Daoy (cell line): Measurements from ENCODE around the gene MGAT5B. TPM values are rescaled to one million over a fixed set of nuclear protein-coding genes. Genes with fewer than 3 reads are reported as not detected.

Source experiments
- DNase-seq: peaks from one replicate; pipeline ENCODE4 v3.0.0-alpha.2; 2015; ENCODE audit warnings: low read depth
- total RNA-seq: library from RNA; depleted of rRNA; stranded (reverse); fragments of >200 nt; shearing (Covaris generic); gene quantifications from 2 replicates; pipeline ENCODE4 v1.2.3, GENCODE V29; 2014

Gene MGAT5B
- total RNA-seq, 1 experiment from 2014 or later, result 4.1 TPM

DNA sequence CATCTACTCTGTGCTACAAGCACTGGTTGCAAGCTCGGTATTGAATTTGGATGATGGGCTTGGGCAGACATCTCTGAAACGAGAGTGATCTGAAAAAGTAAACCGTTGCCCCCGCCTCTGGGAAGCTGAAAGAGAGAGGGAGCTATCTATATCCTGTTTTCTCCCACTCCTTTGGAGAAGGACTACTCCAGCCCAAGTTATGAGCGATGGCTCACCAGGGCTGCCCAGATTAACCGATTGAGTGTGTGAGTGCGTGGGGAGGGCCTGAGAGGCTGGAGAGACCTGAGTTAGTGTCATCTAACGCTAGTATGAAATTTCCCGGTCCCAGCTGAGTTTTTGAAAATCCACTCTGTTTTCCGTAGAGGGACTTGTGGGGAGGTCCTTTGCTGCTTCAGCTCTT lies 11.5 kb downstream of the MGAT5B start:
- no peak for DNase-seq

GRCh38 chr17:76880268-76880667 lies 12.1 kb downstream of the MGAT5B start:
- DNase-seq, result no peak

- no peak for DNase-seq
Observed at GRCh38 chr17:76880971-76881370, 12.8 kb downstream of the MGAT5B start.

- DNase-seq, result no peak
Observed at GRCh38 chr17:76881408-76881807, 13.2 kb downstream of the MGAT5B start.

DNA sequence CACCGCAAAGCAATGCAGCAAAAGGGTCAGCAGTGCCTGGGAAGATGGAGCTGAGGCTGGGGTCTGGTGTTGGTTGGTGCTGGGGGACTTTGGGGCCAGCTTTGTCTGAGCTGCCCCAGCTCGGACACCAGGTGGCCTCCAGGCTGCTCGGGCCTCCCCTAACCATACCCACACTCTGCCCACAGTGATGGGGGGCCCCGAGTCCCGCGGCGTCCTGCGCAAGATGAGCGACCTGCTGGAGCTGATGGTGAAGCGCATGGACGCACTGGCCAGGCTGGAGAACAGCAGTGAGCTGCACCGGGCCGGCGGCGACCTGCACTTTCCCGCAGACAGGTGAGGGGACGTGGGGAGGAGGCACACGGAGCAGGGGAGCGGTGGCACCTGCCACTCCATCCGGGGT lies 13.8 kb downstream of the MGAT5B start:
- DNase-seq, result no peak

DNA sequence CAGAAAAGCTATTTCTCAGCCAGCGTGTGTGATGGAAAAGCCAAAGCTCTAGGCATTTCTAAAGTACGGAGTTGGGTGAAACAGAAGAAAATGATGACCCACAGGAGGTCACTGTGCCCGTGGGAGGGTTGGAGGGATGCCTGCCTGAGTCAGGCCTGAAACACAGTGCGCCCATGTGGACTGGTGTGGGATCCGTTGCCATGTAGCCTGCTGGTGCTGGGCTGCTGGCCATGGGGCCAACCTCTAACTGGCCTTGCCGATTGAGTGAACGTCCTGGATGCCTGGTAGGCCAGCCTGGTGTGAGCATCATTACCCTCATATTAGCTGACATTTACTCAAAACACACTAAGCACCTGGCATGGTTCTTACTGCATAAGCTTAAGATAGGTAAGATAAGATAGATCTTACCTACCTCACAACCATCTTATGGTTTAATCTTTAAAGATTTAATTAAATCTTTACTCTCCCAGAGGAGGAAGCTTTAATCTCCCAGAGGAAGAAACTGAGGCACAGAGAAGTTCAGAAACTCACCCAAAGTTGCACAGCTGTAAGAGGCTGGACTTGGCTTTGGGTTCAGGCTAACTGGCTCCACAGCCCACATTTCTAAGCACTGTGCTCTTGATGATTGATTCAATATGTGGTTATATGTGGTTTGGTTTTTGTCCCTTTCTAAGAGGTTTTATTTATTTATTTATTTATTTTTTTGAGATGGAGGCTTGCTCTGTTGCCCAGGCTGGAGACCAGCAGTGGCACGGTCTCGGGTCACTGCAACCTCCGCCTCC lies 15.7 kb downstream of the MGAT5B start:
- no peak for DNase-seq

GRCh38 chr17:76884995-76885893 lies 17.0 kb downstream of the MGAT5B start:
- DNase-seq, result no peak

- no peak for DNase-seq
Observed at GRCh38 chr17:76885894-76886290, 17.7 kb downstream of the MGAT5B start.

- no peak for DNase-seq
Observed at GRCh38 chr17:76886395-76886794, 18.2 kb downstream of the MGAT5B start.

- DNase-seq, result no peak
Observed at GRCh38 chr17:76887802-76888201, 19.6 kb downstream of the MGAT5B start.

GRCh38 chr17:76888661-76889060 lies 20.5 kb downstream of the MGAT5B start:
- DNase-seq, result no peak

DNA sequence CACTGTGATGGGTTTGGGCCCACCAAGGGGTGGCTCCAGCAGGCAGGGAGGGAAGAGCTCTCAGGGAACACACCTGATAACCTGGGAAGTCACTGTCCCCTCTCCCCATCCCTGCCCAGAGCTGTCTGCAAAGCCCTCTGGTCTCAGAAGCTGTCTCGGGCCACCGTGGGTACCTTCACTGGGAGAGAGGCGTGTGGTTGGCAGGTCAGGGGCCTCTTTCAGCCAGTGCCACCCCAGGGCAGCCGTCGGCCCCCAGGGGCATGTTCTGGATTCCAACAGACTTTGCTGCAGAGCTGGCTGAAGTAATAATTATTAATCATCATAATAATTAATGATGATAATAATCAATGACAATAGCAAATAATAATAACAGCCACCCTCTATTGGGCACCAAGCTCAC lies 21.1 kb downstream of the MGAT5B start:
- DNase-seq, result no peak

DNA sequence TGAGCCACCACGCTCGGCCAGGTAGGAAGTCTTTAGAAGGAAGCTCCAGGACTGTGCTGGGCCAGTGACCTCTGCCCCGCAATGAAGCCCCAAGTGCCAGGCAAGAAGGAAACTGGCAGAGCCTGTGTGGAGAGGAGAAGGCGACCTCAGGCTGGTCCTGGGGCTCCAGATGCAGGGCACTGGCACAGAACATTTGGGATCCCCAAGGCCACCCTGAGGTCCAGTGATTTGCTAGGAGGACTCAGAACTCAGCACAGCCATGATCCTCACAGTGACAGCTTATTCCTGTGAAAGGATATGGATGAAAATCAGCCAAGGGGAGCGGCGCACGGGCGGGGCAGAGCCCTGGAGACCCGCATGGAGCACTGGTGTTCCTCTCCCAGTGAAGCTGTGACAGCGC lies 24.1 kb downstream of the MGAT5B start:
- DNase-seq, result no peak

- no peak for DNase-seq
Observed at GRCh38 chr17:76893623-76894334, 25.6 kb downstream of the MGAT5B start.

GRCh38 chr17:76894842-76895241 lies 26.6 kb downstream of the MGAT5B start:
- no peak for DNase-seq

DNA sequence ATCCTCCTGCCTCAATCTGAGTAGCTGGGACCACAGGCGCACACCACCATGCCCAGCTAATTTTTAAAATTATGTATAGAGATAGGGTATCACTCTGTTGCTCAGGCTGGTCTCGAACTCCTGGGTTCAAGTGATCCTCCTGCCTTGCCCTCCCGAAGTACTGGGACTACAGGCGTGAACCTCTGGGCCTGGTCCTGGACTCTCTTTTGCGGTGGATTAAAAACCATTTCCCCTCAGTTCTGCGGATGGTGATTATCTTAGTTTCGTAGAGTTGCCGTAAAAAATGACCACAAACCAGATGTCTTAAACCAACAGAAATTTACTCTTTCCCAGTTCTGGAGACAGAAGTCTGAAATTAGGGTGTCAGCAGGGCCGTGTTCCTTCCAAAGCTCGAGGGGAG lies 28.8 kb downstream of the MGAT5B start:
- no peak for DNase-seq

- DNase-seq, result no peak
Observed at GRCh38 chr17:76899414-76899813, 31.2 kb downstream of the MGAT5B start.

DNA sequence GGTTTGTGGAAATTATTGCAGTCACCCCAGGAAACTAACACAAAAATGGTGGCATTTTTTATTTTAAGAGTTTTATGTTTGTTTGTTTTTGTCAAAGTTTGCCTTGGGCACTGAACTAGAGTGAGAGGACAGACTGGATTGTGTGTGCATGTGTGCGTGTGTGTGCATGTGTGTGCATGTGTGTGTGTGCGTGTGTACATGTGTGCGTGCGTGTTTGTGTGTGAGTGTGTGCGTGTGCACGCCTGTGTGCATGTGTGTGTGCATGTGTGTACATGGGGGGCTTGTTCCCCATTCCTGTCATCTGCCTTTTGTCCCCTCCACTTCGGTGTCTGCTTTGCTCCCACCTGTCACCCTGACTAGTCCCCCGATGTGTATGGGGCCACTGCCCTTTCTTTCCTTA lies 32.5 kb downstream of the MGAT5B start:
- DNase-seq, result no peak

GRCh38 chr17:76901542-76902197 lies 33.5 kb downstream of the MGAT5B start:
- DNase-seq, result no peak

DNA sequence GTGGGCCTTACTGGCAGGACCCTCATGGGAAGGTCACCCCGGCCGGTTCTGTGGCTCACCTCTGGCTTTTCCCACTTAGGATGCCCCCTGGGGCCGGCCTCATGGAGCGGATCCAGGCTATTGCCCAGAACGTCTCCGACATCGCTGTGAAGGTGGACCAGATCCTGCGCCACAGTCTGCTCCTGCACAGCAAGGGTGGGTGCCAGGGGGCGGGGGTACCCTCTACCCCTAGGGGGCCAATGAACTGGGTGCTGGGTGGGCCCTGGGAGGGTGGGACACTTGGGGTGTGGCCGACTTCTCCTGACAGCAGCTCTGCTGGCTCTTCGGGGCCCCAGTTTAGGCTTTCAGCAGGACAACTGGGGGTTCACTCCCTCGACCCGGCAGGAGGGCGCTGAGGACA lies 34.3 kb downstream of the MGAT5B start:
- DNase-seq, result no peak

DNA sequence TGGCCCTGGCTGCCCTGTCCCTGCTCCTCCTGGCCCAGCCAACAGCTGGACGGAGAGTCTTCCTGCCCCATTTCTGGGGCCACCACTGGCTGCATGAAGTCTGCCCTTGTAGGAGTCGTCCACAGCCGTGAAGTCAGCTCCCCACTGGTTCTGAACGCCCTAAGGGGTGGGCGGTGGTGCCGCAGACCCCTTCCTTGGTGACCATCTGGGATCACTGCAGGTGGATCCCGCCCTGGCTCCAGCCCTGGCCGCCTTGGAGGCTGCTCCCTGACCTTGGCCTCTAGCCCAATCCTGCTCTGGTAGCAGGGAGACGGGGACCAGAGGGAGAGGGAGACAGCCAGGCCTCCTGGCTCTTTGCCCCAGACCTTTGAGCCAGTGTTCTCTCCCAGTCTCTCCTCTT lies 35.4 kb downstream of the MGAT5B start:
- DNase-seq, result no peak

- DNase-seq, result no peak
Observed at GRCh38 chr17:76904116-76904515, 35.9 kb downstream of the MGAT5B start.
